ENCODE results near the gene EYS.

EYS gene

DNA sequence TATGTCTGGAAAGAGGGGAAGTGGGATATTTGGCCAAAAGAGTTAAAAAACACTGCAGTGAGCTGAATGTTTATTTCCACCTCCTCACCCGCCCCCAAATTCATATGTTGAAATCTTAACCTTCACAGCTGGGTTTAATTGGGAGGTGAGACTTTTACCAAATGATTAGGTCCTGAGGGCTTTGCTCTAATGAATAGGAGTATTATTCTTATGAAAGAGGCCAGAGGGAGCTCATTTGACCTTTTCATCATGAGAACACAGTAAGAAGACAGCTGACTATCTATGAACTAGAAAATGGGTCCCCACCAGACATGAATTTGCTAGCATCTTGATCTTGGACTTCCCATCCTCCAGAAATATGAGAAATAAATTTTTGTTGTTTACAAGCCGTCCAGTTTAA, 1042.5 kb downstream of the EYS start:
- no peak for DNase-seq (ENCODE audit: extremely low spot score)
- ChIA-PET CTCF (no interaction called here), POLR2A (no interaction called here)
- TF ChIP-seq CTCF (IDR thresholded peaks at IDR 0.05; ENCODE audit: control extremely low read depth, extremely low read depth, low read depth, missing control alignments), result no peak

GRCh38 chr6:64644024-64644423, 1063.0 kb downstream of the EYS start:
- no peak for DNase-seq (ENCODE audit: extremely low spot score)
- no peak for TF ChIP-seq CTCF (IDR thresholded peaks at IDR 0.05; ENCODE audit: control extremely low read depth, extremely low read depth, low read depth, missing control alignments)
- ChIA-PET POLR2A (no interaction called here), CTCF (interaction anchor here (1.0 to 1.8 kb wide), 2 partner anchors 13 to 41 kb away, joined by 3 read pairs; no protein-coding TSS in a partner anchor)

GRCh38 chr6:64630901-64631300, 1076.1 kb downstream of the EYS start:
- CTCF ChIA-PET, result no interaction called here

GRCh38 chr6:64622944-64623343, 1084.1 kb downstream of the EYS start:
- ChIA-PET POLR2A (no interaction called here), CTCF (interaction anchor here (1.6 kb wide), 1 partner anchor 15 kb away, joined by 3 read pairs; no protein-coding TSS in a partner anchor)
- no peak for DNase-seq (ENCODE audit: extremely low spot score)
- no peak for TF ChIP-seq CTCF (IDR thresholded peaks at IDR 0.05; ENCODE audit: control extremely low read depth, extremely low read depth, low read depth, missing control alignments)

More at GRCh38 chr6:64630901-64631300, 1076.1 kb downstream of the EYS start:
- POLR2A ChIA-PET, result no interaction called here
- no peak for DNase-seq (ENCODE audit: extremely low spot score)
- TF ChIP-seq CTCF (IDR thresholded peaks at IDR 0.05; ENCODE audit: control extremely low read depth, extremely low read depth, low read depth, missing control alignments), result no peak

DNA sequence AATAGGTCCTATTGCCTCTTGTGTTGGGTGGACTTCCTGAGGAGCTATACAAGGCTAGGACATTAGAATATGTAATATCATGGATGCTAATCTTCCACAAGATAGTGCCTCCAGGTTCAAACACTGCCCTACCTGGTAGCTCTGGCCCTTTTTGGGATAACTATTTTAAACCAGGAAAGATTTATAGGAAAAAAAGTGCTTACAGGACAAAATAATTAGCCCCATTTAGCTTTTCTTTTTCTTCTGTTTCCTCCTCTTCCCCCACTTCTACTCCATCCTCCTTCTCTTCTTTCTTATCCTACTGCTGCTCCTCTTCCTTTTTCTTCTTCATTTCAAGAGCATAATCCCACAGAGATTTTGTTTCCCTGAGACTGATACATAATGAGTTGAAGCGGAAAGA, 1104.0 kb downstream of the EYS start:
- DNase-seq (ENCODE audit: extremely low spot score), result no peak
- CTCF ChIA-PET, result interaction anchor here (0.9 to 1.3 kb wide), 2 partner anchors 24 to 41 kb away, joined by 3 read pairs; no protein-coding TSS in a partner anchor
- POLR2A ChIA-PET, result no interaction called here
- TF ChIP-seq CTCF (IDR thresholded peaks at IDR 0.05; ENCODE audit: control extremely low read depth, extremely low read depth, low read depth, missing control alignments), result no peak

GRCh38 chr6:64591676-64592036, 1115.4 kb downstream of the EYS start:
- CTCF ChIA-PET, result interaction anchor here (0.9 to 1.5 kb wide), 3 partner anchors 8 to 17 kb away, joined by 3 read pairs; no protein-coding TSS in a partner anchor
- no peak for DNase-seq (ENCODE audit: extremely low spot score)

More at GRCh38 chr6:64591676-64592036, 1115.4 kb downstream of the EYS start:
- TF ChIP-seq CTCF (IDR thresholded peaks at IDR 0.05; ENCODE audit: control extremely low read depth, extremely low read depth, low read depth, missing control alignments), result no peak
- POLR2A ChIA-PET, result no interaction called here

Measured in GM10248 (cell line).